ENCODE results near the gene MFAP2.

Gene MFAP2

DNA sequence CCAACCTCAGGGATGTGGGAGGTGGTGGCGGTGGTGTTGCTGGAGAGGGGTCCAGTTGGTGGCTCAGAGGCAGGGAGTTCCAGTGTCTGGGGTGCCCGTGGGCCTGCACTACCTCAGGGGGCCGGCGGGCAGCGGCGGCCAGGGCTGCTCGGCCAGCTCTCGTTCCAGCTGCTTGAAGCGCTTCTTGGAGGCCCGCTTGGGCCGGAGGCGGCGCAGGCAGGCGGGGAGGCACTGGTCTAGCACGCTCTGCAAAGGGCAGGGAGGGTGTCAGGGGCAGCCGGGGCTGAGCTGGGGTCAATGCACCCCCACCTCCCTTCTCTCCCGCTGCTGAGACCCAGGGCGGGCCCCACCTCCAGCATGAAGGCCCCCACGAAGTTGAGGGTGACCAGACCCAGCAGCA, 5.7 kb upstream of the MFAP2 start:
- in situ Hi-C loops (cut with MboI; ENCODE audit: low sequenced_read_pairs, unreplicated experiment) = no loop called here
- TF ChIP-seq, protein P1, sequence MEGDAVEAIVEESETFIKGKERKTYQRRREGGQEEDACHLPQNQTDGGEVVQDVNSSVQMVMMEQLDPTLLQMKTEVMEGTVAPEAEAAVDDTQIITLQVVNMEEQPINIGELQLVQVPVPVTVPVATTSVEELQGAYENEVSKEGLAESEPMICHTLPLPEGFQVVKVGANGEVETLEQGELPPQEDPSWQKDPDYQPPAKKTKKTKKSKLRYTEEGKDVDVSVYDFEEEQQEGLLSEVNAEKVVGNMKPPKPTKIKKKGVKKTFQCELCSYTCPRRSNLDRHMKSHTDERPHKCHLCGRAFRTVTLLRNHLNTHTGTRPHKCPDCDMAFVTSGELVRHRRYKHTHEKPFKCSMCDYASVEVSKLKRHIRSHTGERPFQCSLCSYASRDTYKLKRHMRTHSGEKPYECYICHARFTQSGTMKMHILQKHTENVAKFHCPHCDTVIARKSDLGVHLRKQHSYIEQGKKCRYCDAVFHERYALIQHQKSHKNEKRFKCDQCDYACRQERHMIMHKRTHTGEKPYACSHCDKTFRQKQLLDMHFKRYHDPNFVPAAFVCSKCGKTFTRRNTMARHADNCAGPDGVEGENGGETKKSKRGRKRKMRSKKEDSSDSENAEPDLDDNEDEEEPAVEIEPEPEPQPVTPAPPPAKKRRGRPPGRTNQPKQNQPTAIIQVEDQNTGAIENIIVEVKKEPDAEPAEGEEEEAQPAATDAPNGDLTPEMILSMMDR (IDR thresholded peaks at IDR 0.05; ENCODE audit: borderline replicate concordance, control extremely low read depth, extremely low read depth, insufficient read depth, missing control alignments) = no peak

DNA sequence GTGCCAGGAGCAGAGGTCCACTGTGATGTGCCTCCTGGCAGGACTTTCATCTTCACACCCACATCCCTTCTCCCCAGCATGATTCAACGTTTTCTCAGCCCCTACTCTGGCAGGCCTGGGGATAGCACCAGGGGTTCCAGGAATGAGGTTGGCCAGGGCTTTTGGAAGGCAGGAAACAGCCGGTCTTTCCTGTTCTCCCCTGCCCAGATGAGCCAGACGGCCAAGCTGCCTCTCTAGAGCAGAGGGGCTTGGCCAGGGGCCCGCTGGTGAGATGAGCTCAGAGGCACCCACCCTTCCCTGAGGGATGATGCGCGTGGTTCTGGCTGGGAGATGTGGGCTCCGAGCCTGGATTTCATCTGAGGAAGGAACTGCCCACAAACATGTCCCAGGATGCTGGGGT, 4.3 kb upstream of the MFAP2 start:
- in situ Hi-C loops (cut with MboI; ENCODE audit: low sequenced_read_pairs, unreplicated experiment) = no loop called here
- no peak for DNase-seq (ENCODE audit: low spot score)
- TF ChIP-seq, protein P1 (IDR thresholded peaks at IDR 0.05; ENCODE audit: borderline replicate concordance, control extremely low read depth, extremely low read depth, insufficient read depth, missing control alignments) = no peak

More for the DNA sequence above, 5.7 kb upstream of the MFAP2 start:
- no peak for DNase-seq (ENCODE audit: low spot score)

DNA sequence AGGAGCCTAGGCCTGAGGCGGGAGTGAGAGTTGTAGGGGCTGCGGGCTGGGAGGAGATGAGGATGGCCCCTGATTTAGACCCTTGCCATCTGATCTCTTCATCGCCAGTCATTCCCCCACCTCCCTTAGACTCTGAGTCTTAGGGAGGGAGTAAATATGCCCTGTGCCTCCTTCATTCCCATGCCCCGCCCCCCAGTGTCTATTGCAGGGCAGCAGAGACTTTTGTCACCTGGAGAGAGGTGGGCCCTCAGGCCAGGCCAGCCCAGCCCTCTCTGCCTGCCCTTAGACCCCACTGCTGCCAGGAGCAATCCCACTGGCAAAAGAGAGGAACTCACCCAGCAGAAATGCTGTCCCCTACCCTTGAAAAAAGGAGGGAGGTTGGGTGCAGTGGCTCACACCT, 3.2 kb upstream of the MFAP2 start:
- no peak for DNase-seq (ENCODE audit: low spot score)
- TF ChIP-seq, protein P1 (IDR thresholded peaks at IDR 0.05; ENCODE audit: borderline replicate concordance, control extremely low read depth, extremely low read depth, insufficient read depth, missing control alignments) = no peak
- in situ Hi-C loops (cut with MboI; ENCODE audit: low sequenced_read_pairs, unreplicated experiment) = no loop called here

DNA sequence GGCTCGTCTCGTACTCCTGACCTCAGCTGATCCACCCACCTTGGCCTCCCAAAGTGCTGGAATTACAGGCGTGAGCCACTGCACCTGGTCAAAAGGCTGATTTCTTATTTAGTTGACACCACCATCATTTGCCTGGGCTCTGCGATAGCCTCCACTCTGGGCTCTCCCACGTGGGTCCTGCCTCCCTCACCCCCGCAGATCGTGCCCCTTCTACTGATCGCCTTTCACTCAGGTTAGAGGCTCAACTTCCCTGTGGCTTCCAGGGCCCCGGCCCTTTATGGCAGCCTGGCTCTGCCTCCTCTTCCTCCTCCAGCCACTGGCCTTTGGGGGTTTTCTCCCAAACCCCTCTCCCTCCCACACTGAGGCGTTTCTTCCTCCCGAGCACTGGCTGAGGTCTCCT, 2.5 kb upstream of the MFAP2 start:
- TF ChIP-seq, protein P1 (IDR thresholded peaks at IDR 0.05; ENCODE audit: borderline replicate concordance, control extremely low read depth, extremely low read depth, insufficient read depth, missing control alignments) = no peak
- in situ Hi-C loops (cut with MboI; ENCODE audit: low sequenced_read_pairs, unreplicated experiment) = no loop called here

DNA sequence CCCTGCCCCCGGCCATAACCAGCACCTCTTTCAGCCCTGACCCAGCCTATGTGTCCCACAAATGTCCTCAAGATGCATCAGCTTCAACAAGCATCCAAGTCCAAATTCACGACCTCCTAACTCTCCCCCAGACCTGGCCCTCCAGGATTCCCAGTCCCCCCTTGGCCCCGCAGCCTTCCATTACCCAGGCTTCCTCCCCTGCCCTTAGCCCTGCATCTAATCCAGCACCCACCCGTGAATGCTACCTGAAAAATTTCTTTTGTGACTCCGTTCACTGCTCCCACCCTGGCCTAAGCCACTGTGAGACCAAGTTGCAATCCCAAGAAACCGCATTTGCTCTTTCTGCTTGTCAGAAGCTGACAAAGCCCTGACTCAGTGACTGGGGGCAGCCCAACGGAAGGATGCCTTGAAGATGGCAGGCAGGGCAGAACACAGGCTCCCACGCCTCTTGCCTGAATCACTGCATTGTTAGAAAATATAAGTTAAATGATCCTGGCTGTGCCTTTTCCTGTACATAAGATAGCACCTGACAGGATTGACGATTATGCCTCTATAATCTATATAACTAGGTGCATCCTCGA, 939 bp upstream of the MFAP2 start:
- DNase-seq (ENCODE audit: low spot score) = no peak
- TF ChIP-seq, protein P1 (IDR thresholded peaks at IDR 0.05; ENCODE audit: borderline replicate concordance, control extremely low read depth, extremely low read depth, insufficient read depth, missing control alignments) = no peak
- in situ Hi-C loops (cut with MboI; ENCODE audit: low sequenced_read_pairs, unreplicated experiment) = no loop called here

More for the DNA sequence above, 2.5 kb upstream of the MFAP2 start:
- DNase-seq (ENCODE audit: low spot score) = no peak

DNA sequence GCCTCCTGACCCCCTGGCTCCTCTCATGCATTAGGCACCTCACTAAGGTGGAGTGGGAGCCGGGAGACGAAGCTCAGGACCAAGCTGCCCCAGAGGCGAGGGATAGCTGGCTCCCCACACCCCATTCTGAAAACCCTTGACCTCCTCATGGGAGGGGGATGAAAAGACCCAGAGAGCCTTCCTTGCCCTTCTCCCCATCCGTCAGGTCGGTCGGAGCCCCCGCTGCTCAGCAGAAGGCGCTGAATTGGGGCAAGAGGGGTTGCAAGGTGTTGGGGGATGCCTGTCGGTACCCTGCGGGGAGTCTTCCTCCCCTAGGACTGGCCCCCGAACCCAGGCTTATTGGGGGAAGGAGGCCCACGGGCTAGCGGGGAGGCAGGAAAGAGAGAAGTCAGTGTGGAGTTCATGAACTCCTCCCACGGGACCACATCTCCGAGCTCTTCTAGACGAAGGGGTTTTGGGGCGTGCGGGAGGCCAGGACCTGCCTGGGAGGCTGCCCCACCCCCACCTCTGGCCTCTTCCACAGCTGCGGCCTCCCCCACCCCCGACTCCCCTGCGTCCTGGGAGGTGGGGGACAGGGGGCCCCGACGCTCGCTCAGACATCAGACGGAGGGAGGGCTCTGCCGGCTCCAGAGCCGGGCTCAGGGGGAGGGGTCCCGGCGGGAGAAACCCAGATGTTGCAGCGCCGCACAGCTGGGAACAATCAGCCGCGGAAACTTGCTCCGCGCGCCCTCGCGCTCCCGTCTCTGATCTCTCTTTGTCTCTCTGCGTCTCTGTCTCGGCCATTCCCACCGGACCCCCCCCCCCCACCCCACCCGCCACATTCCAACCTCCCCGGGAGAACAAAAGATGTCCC, 719 bp downstream of the MFAP2 start:
- DNase-seq (ENCODE audit: low spot score) = no peak
- in situ Hi-C loops (cut with MboI; ENCODE audit: low sequenced_read_pairs, unreplicated experiment) = no loop called here
- TF ChIP-seq, protein P1 (IDR thresholded peaks at IDR 0.05; ENCODE audit: borderline replicate concordance, control extremely low read depth, extremely low read depth, insufficient read depth, missing control alignments) = no peak
